HepG2 (cell line): ENCODE data around the gene QRICH2. TPM values are rescaled to one million over a fixed set of nuclear protein-coding genes. Genes with fewer than 3 reads are reported as not detected.

Source experiments
- ATAC-seq: fragments of 200-7000 bp; cut with Tn5 transposase; 3 replicates; pipeline ENCODE4 v1.9.1; 2020; ENCODE audit warnings: mild to moderate bottlenecking, moderate library complexity
- BruUV-seq: library from RNA; stranded (reverse); fragments of 400-500 nt; replicated peaks from 2 replicates; lab custom pipeline; 2021; lab: Mats Ljungman, UMichigan
- CTCF ChIA-PET: fragments of 300-600 bp; formaldehyde crosslinking; extraction: SDS; loops from one replicate; lab custom pipeline; 2021; ENCODE audit warnings: low total read pairs, inconsistent platforms, low intra/inter-chr PET ratio; lab: Yijun Ruan, JAX
- POLR2A ChIA-PET: fragments of 350-600 bp; sonication (Branson Sonifier 250); formaldehyde crosslinking; loops from one replicate; lab custom pipeline; 2020; ENCODE audit warnings: antibody characterized with exemption, inconsistent platforms; lab: Yijun Ruan, JAX
- DNase-seq: peaks from one replicate; pipeline ENCODE4 v3.0.0-alpha.2; 2015; ENCODE audit warnings: low spot score
- FAIRE-seq: peaks from 3 replicates; lab custom pipeline; 2011; peaks lifted over from hg19 to GRCh38; lab: Jason Lieb, UNC
- H2AFZ ChIP-seq: one replicate; pipeline ENCODE4 v1.6.1; 2011; ENCODE audit warnings: low read length, inconsistent platforms
- H3K27ac ChIP-seq: fragments of 300-600 bp; 3 replicates; pipeline ENCODE4 v1.8.0; 2011; ENCODE audit warnings: mixed run types, mild to moderate bottlenecking, mixed read lengths, low read length, inconsistent platforms; ENCODE audit not compliant: insufficient read depth; ENCODE audit errors: extremely low read length
- H3K27me3 ChIP-seq, 2 experiments: fragments of 200-600 bp in 1 of 2; 2 replicates in 1 of 2; 3 replicates in 1 of 2; pipeline versions ENCODE4 v1.6.0 to v1.8.0; 2011; ENCODE audit warnings: low read length in 2 of 2, mild to moderate bottlenecking in 2 of 2, moderate library complexity in 2 of 2, inconsistent platforms in 1 of 2; ENCODE audit not compliant: insufficient read depth in 2 of 2, control insufficient read depth in 1 of 2
- H3K36me3 ChIP-seq, 2 experiments: fragments of 200-600 bp in 1 of 2; replicated peaks in 1 of 2; 2 replicates in 1 of 2; 3 replicates in 1 of 2; pipeline versions ENCODE4 v1.5.1 to v1.8.0; 2011; ENCODE audit warnings: low read length in 2 of 2, inconsistent platforms in 1 of 2; ENCODE audit not compliant: insufficient read depth in 2 of 2, control insufficient read depth in 1 of 2
- H3K4me1 ChIP-seq: 2 replicates; pipeline ENCODE4 v1.5.1; 2012; ENCODE audit warnings: low read length, inconsistent platforms; ENCODE audit not compliant: insufficient read depth
- H3K4me2 ChIP-seq: 2 replicates; pipeline ENCODE4 v1.6.0; 2011; ENCODE audit warnings: low read depth, low read length, inconsistent platforms
- H3K4me3 ChIP-seq, 3 experiments: fragments of 200-600 bp in 1 of 3; sonication (generic), shearing (Covaris generic) in 1 of 3; replicated peaks in 1 of 3; 2 replicates each; pipeline ENCODE4 v1.5.1; 2011 to 2016; ENCODE audit warnings: low read length in 3 of 3, inconsistent platforms in 2 of 3, low read depth in 2 of 3, mild to moderate bottlenecking in 2 of 3, control low read depth in 1 of 3, mixed read lengths in 1 of 3; ENCODE audit not compliant: insufficient read depth in 1 of 3
- H3K79me2 ChIP-seq: one replicate; pipeline ENCODE4 v1.6.1; 2011; ENCODE audit warnings: low read length, inconsistent platforms; ENCODE audit not compliant: insufficient read depth
- H3K9ac ChIP-seq: 2 replicates; pipeline ENCODE4 v1.6.0; 2011; ENCODE audit warnings: mild to moderate bottlenecking, low read depth, low read length, inconsistent platforms; ENCODE audit not compliant: insufficient read depth
- H3K9me3 ChIP-seq: 2 replicates; pipeline ENCODE4 v1.5.1; 2012; ENCODE audit warnings: mild to moderate bottlenecking, low read length
- H4K20me1 ChIP-seq: 2 replicates; pipeline ENCODE4 v1.6.0; 2011; ENCODE audit warnings: inconsistent platforms, mild to moderate bottlenecking, low read length, moderate library complexity; ENCODE audit not compliant: insufficient read depth
- FOXM1 ChIP-seq: sonication (generic); formaldehyde crosslinking; IDR thresholded peaks from 2 replicates; pipeline ENCODE4 v1.5.0; 2020; ENCODE audit warnings: missing genetic modification reagents
- HNF4A ChIP-seq: sonication (generic); formaldehyde crosslinking; IDR thresholded peaks from 2 replicates; pipeline ENCODE4 v1.4.0; 2020; ENCODE audit warnings: missing genetic modification reagents
- LRRFIP1 ChIP-seq: sonication (generic); formaldehyde crosslinking; conservative IDR thresholded peaks from 2 replicates; pipeline ENCODE4 v1.4.0; 2020; ENCODE audit warnings: missing genetic modification reagents
- NR2F6 ChIP-seq, 2 experiments: IDR thresholded peaks; 2 replicates each; pipeline ENCODE4 v1.6.1; 2016; ENCODE audit warnings: antibody characterized with exemption in 1 of 2, mild to moderate bottlenecking in 1 of 2
- SP5 ChIP-seq: IDR thresholded peaks from 2 replicates; pipeline ENCODE4 v1.6.1; 2016; ENCODE audit warnings: low read depth, borderline replicate concordance
- SRSF1 ChIP-seq: fragments of 200-400 bp; formaldehyde crosslinking; optimal IDR thresholded peaks from 2 replicates; pipeline ENCODE3; 2017; ENCODE audit warnings: mild to moderate bottlenecking, low read depth, low read length, moderate library complexity
- TEF ChIP-seq: sonication (generic); formaldehyde crosslinking; IDR thresholded peaks from 2 replicates; pipeline ENCODE4 v1.5.0; 2020; ENCODE audit warnings: missing genetic modification reagents
- TRAFD1 ChIP-seq: sonication (generic); formaldehyde crosslinking; IDR thresholded peaks from 2 replicates; pipeline ENCODE4 v1.5.1; 2020; ENCODE audit warnings: missing genetic modification reagents, mild to moderate bottlenecking, borderline replicate concordance
- ZNF556 ChIP-seq: sonication (generic); formaldehyde crosslinking; IDR thresholded peaks from 2 replicates; pipeline ENCODE4 v1.4.0; 2020; ENCODE audit warnings: mild to moderate bottlenecking, missing genetic modification reagents, borderline replicate concordance
- ZNF773 ChIP-seq: sonication (generic); formaldehyde crosslinking; IDR thresholded peaks from 2 replicates; pipeline ENCODE4 v1.4.0; 2020; ENCODE audit warnings: missing genetic modification reagents, borderline replicate concordance
- WGBS: methylation state at CpG from one replicate; pipeline ENCODE4 v1.1.6; 2017; ENCODE audit warnings: low lambda C conversion rate; 5-methylcytosine and 5-hydroxymethylcytosine counted together
- in situ Hi-C: cut with HindIII; loops from 2 replicates; pipeline ENCODE4 v1.10.0; 2017; ENCODE audit warnings: low pct_unique_long_range_greater_than_20kb; ENCODE audit not compliant: extremely low pct_ligation_motif_present
- intact Hi-C: fragments of 100-400 bp; cut with micrococcal nuclease; formaldehyde crosslinking; loops from one replicate; pipeline ENCODE4 v1.10.0; 2022; ENCODE audit not compliant: unreplicated experiment
- polyA plus RNA-seq, 8 experiments: library from polyadenylated mRNA; depleted of rRNA in 3 of 8; stranded (reverse) in 7 of 8; unstranded in 1 of 8; fragments of >200 nt; fragmentation: Illumina TruSeq in 4 of 8; extraction: Trizol in 4 of 8; gene quantifications; 2 replicates each; pipeline versions ENCODE4 v1.2.1 to v1.2.3, GENCODE V29; 2011 to 2016; ENCODE audit warnings: low read depth in 4 of 8, missing spikeins in 1 of 8, mixed read lengths in 1 of 8; ENCODE audit not compliant: insufficient read depth in 1 of 8
- total RNA-seq, 5 experiments: library from RNA; depleted of rRNA; stranded (reverse); fragments of >200 nt; fragmentation: Illumina TruSeq; extraction: Trizol; gene quantifications; 2 replicates each; pipeline ENCODE4 v1.2.3, GENCODE V29; 2016; ENCODE audit warnings: low read depth in 1 of 5

The QRICH2 gene
- total and polyA plus RNA-seq, 2 of the 13 experiments (the other 11 are each of a cell fraction or from before 2014, with no cell fraction given), result 3.7 to 5.7 TPM

- H3K4me2 ChIP-seq, result peak overlapping the region; percentile 63; the same call in 1 of the 2 replicates
- no peaks in the 10 kb centered on the region for H3K36me3 ChIP-seq
- DNase-seq (no peak), ATAC-seq (no peak), FAIRE-seq (no peak)
- H3K9me3 ChIP-seq, result no peaks in the 10 kb centered on the region
- H3K4me3 ChIP-seq, result no peak overlapping the region
- CTCF ChIA-PET, result no interaction called here
- H3K79me2 ChIP-seq, result no peaks in the 10 kb centered on the region
- POLR2A ChIA-PET, result interaction anchor here (1.3 to 7.6 kb wide), 10 partner anchors 9 to 469 kb away, joined by 3 to 40 read pairs (median 6); partner anchors contain the start of genes SRP68 and UBALD2
- H3K27me3 ChIP-seq, result peaks cover 4 to 21% of the 10 kb centered on the region in 2 experiments; a peak in 4 of 5 replicates
- H4K20me1 ChIP-seq, result no peaks in the 10 kb centered on the region
- TF ChIP-seq ZNF773 (CRISPR knock-in tag) (no peak), TRAFD1 (CRISPR knock-in tag) (peak; percentile 9; the same call in 1 of the 2 replicates)
- no peak overlapping the region for H3K9ac ChIP-seq
- BruUV-seq, result no TSS peak
- in situ Hi-C loops, result no loop called here
- H2AFZ ChIP-seq, result no peak overlapping the region
- H3K4me1 ChIP-seq, result peaks cover 69% of the 10 kb centered on the region
- WGBS, result 46% methylated on average over 8 of the region's 8 CpGs
- intact Hi-C loops, result no loop called here
- H3K27ac ChIP-seq, result no peak overlapping the region
Observed at GRCh38 chr17:76247304-76247703, 60.8 kb downstream of the QRICH2 start.

GRCh38 chr17:76246080-76247066 lies 61.7 kb downstream of the QRICH2 start:
- 2% methylated on average over 7 of the region's 7 CpGs for WGBS
- peak; percentile 75 for FAIRE-seq
- no peak for TF ChIP-seq LRRFIP1 (CRISPR knock-in tag)
- peak; percentile 72 for TF ChIP-seq HNF4A (CRISPR knock-in tag)
- TF ChIP-seq FOXM1 (CRISPR knock-in tag), result no peak
- TF ChIP-seq TEF (CRISPR knock-in tag), result no peak
- peak; percentile 20; the same call in 1 of the 2 replicates for TF ChIP-seq ZNF556 (CRISPR knock-in tag)
- no peak for TF ChIP-seq SP5 (CRISPR knock-in tag)
- peak; percentile 32; the same call in 1 of the 2 replicates for TF ChIP-seq NR2F6 (IDR thresholded peaks at IDR 0.05)
- peak; percentile 55; the same call in 1 of the 2 replicates for TF ChIP-seq NR2F6 (CRISPR knock-in tag; IDR thresholded peaks at IDR 0.05)
- no peak for TF ChIP-seq SRSF1

More at GRCh38 chr17:76246080-76247066, 61.7 kb downstream of the QRICH2 start:
- ChIA-PET POLR2A (interaction anchor here (0.6 to 7.6 kb wide), 14 partner anchors 8 to 468 kb away, joined by 3 to 40 read pairs (median 5); partner anchors contain the start of genes SRP68, UBALD2 and WBP2), CTCF (interaction anchor here (0.6 kb wide), 1 partner anchor 33 kb away, joined by 3 read pairs; no protein-coding TSS in a partner anchor)
- no TSS peak for BruUV-seq
- Histone ChIP-seq H3K79me2 (no peaks in the 10 kb centered on the region), H3K4me3 (peak overlapping the region in 2 of 3 experiments; percentile 1 to 36; a peak in 1 of 6 replicates), H3K4me1 (peaks cover 64% of the 10 kb centered on the region), H3K27ac (peak overlapping the region; percentile 49), H3K9me3 (no peaks in the 10 kb centered on the region), H2AFZ (no peak overlapping the region), H3K9ac (no peak overlapping the region), H3K4me2 (peak overlapping the region; percentile 72), H3K36me3 (no peaks in the 10 kb centered on the region), H3K27me3 (peaks cover 4 to 30% of the 10 kb centered on the region in 2 experiments; a peak in 4 of 5 replicates), H4K20me1 (no peaks in the 10 kb centered on the region)
- peak; percentile 67 for DNase-seq
- in situ Hi-C loops, result no loop called here
- intact Hi-C loops, result no loop called here
- ATAC-seq, result peak; percentile 86
